ENCODE measurements around the gene PTPRG. TPM values are rescaled to one million over a fixed set of nuclear protein-coding genes. Genes with fewer than 3 reads are reported as not detected.
A peak's percentile ranks its signal among the peaks of the same experiment; 100 is the strongest.

PTPRG gene
- total and polyA plus RNA-seq, 2 experiments from 2014 or later, result 15.2 to 45.7 TPM

DNA sequence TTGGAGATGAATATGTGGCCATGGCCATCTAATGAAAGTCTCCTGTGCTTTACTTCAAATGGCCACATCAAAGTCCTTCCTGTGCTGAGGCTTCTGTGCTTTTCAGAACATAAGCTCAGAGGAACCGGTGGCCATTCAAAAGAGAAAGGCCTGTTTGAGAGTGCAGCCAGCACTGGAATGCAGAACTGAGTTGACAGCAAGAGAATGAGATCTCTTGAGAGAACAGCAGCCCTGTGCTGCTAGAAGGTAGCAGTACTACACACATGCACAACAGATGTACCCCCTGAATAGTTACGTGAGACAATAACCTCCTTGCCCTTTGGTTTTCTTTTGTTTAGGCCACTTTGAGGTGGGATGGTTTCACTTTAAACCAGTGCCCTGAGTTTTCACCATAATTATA is 292.5 kb downstream of the PTPRG start:
- no peak for TF ChIP-seq CTCF (IDR thresholded peaks at IDR 0.05; ENCODE audit: low read depth, low read length)
- Histone ChIP-seq H3K9me3 (ENCODE audit: low read depth) (no peaks in the 10 kb centered on the region), H3K27ac (no peak overlapping the region), H3K36me3 (no peaks in the 10 kb centered on the region), H3K4me3 (no peak overlapping the region), H3K27me3 (no peaks in the 10 kb centered on the region), H3K4me1 (ENCODE audit: low read depth) (peaks cover 29% of the 10 kb centered on the region)
- peak in 1 of 2 donors; percentile 23 for DNase-seq (ENCODE audit: low read depth in 1 of 2, low spot score in 1 of 2)

DNA sequence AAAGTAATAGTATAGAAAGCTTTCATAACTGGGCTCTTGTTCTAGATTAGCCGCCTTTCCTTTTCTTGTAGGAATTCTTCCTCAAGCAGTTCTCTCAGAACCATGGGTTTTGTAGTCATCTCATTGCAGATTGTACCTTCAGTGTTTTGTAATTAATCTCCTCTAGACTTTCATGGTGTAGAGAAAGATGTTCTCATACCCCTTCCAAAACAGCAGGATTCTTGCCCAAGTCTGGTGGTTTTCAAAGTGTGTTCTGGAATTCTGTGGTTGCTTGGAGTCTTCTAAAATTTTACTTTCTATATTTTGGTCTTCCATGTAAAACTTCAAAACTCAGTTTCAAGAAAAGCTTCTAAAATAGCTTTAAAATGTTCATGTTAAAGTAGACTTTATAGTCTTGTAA is 293.8 kb downstream of the PTPRG start:
- no peak overlapping the region for H3K4me3 ChIP-seq
- TF ChIP-seq CTCF (IDR thresholded peaks at IDR 0.05; ENCODE audit: low read depth, low read length), result no peak
- H3K27me3 ChIP-seq, result no peaks in the 10 kb centered on the region
- H3K9me3 ChIP-seq (ENCODE audit: low read depth), result no peaks in the 10 kb centered on the region
- DNase-seq (ENCODE audit: low read depth in 1 of 2, low spot score in 1 of 2), result peak in 1 of 2 donors; percentile 63
- H3K36me3 ChIP-seq, result no peaks in the 10 kb centered on the region
- no peak overlapping the region for H3K27ac ChIP-seq
- H3K4me1 ChIP-seq (ENCODE audit: low read depth), result peaks cover 22% of the 10 kb centered on the region

DNA sequence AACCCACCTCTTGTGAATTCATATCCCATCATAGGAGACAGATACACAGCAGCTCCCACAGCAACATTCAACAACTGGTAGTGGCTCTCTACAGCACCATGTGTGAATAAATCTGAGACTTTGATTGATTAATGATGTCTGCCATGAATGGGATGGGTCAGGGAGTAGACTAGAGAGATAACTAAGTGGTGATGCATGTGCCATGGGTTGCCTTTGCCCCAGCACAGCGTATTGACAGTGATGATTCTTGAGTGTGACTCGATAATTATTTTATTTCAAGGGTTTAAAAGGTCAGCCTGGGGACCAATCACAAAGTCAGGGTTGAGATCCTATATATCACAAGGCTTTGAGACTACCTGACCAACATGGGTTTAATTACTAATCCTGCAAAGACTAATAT is 295.9 kb downstream of the PTPRG start:
- no peak overlapping the region for H3K27ac ChIP-seq
- H3K36me3 ChIP-seq, result no peaks in the 10 kb centered on the region
- no peak for TF ChIP-seq CTCF (IDR thresholded peaks at IDR 0.05; ENCODE audit: low read depth, low read length)
- no peaks in the 10 kb centered on the region for H3K27me3 ChIP-seq
- peaks cover 37% of the 10 kb centered on the region for H3K4me1 ChIP-seq (ENCODE audit: low read depth)
- no peak overlapping the region for H3K4me3 ChIP-seq
- DNase-seq (ENCODE audit: low read depth in 1 of 2, low spot score in 1 of 2), result no peak
- H3K9me3 ChIP-seq (ENCODE audit: low read depth), result no peaks in the 10 kb centered on the region

DNA sequence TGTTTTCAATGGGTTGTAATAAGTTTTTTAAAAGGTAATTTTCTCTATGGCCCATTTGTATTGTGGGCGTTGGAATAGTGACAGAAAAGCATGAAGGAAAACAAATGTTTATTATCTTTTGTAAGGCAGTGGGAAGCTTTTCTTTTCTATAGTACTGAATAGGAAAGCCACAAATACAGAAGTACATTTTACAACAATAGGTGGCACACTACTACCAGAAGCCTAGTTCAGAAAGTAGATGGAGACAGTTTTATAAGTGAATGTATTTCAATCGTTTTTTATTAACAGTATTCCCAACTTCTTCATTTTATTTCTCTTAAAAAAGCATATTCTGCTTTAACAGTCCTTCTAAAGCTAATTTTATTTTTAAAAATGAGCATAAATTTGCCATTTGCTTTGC is 296.7 kb downstream of the PTPRG start:
- peak; percentile 36 to 67 for DNase-seq (ENCODE audit: low read depth in 1 of 2, low spot score in 1 of 2)
- no peak overlapping the region for H3K4me3 ChIP-seq
- peak; percentile 54 for TF ChIP-seq CTCF (IDR thresholded peaks at IDR 0.05; ENCODE audit: low read depth, low read length)
- no peaks in the 10 kb centered on the region for H3K9me3 ChIP-seq (ENCODE audit: low read depth)
- peaks cover 43% of the 10 kb centered on the region for H3K4me1 ChIP-seq (ENCODE audit: low read depth)
- H3K27me3 ChIP-seq, result no peaks in the 10 kb centered on the region
- no peak overlapping the region for H3K27ac ChIP-seq
- H3K36me3 ChIP-seq, result no peaks in the 10 kb centered on the region

DNA sequence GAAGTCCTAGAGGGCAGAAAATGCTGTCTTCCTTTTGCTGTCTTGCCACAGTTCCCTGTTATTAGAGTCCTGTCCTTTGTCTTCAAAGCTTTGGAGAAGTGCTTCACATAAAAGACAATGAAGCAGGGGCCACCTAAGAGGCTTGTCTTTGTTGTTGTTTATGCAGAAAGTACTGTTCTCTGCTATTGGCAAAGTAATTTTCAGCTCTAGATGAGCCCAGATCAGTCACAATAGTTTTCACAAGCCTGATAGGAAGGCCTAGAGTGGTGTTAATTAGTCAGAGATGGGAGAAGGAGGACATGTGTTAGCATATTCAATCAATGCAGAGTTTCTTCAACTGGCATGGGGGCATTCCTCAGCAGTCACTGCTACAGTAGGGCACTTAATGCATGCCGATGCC is 300.0 kb downstream of the PTPRG start:
- H3K4me3 ChIP-seq, result no peak overlapping the region
- H3K36me3 ChIP-seq, result no peaks in the 10 kb centered on the region
- TF ChIP-seq CTCF (IDR thresholded peaks at IDR 0.05; ENCODE audit: low read depth, low read length), result no peak
- peaks cover 36% of the 10 kb centered on the region for H3K4me1 ChIP-seq (ENCODE audit: low read depth)
- no peak for DNase-seq (ENCODE audit: low read depth in 1 of 2, low spot score in 1 of 2)
- no peaks in the 10 kb centered on the region for H3K27me3 ChIP-seq
- H3K27ac ChIP-seq, result no peak overlapping the region
- H3K9me3 ChIP-seq (ENCODE audit: low read depth), result no peaks in the 10 kb centered on the region
